Neural progenitor cell (in vitro differentiated cells): ENCODE results near the gene NIT1. TPM values are rescaled to one million over a fixed set of nuclear protein-coding genes. Genes with fewer than 3 reads are reported as not detected.

Source experiments
- DNase-seq: peaks from one replicate; pipeline ENCODE4 v3.0.0-alpha.2; 2016; ENCODE audit warnings: low spot score
- H2AFZ ChIP-seq: fragments of 200-600 bp; sonication (generic); replicated peaks from 2 replicates; pipeline ENCODE4 v1.6.1; 2016; ENCODE audit warnings: antibody characterized with exemption
- H3F3A ChIP-seq: fragments of 200-600 bp; sonication (generic); 2 replicates; pipeline ENCODE4 v1.6.1; 2016; ENCODE audit warnings: antibody characterized with exemption, low read depth
- H3K27ac ChIP-seq: fragments of 200-600 bp; sonication (generic); 2 replicates; pipeline ENCODE4 v1.5.1; 2016; ENCODE audit warnings: mild to moderate bottlenecking
- H3K27me3 ChIP-seq: fragments of 200-600 bp; sonication (generic); 2 replicates; pipeline ENCODE4 v1.6.1; 2016; ENCODE audit warnings: mild to moderate bottlenecking, moderate library complexity
- H3K36me3 ChIP-seq: fragments of 200-600 bp; sonication (generic); 2 replicates; pipeline ENCODE4 v1.5.1; 2016
- H3K4me1 ChIP-seq: fragments of 200-600 bp; sonication (generic); 2 replicates; pipeline ENCODE4 v1.6.1; 2016; ENCODE audit warnings: mixed run types
- H3K4me2 ChIP-seq: fragments of 200-600 bp; sonication (generic); 2 replicates; pipeline ENCODE4 v1.6.1; 2016
- H3K4me3 ChIP-seq: fragments of 200-600 bp; sonication (generic); 2 replicates; pipeline ENCODE4 v1.5.1; 2016
- H3K79me2 ChIP-seq: fragments of 200-600 bp; sonication (generic); 2 replicates; pipeline ENCODE4 v1.6.1; 2016; ENCODE audit warnings: low read depth
- H3K9ac ChIP-seq: fragments of 200-600 bp; sonication (generic); 2 replicates; pipeline ENCODE4 v1.6.1; 2016
- H3K9me3 ChIP-seq: fragments of 200-600 bp; sonication (generic); 2 replicates; pipeline ENCODE4 v1.5.1; 2016; ENCODE audit warnings: low read depth
- H4K20me1 ChIP-seq: fragments of 200-600 bp; sonication (generic); 2 replicates; pipeline ENCODE4 v1.6.1; 2016; ENCODE audit warnings: low read depth
- H3K27ac Mint-ChIP-seq: 3 replicates; pipeline ENCODE4 v1.8.0; 2021; ENCODE audit warnings: mixed read lengths
- H3K27me3 Mint-ChIP-seq: 2 replicates; pipeline ENCODE4 v1.8.0; 2022; ENCODE audit warnings: low read depth, mild to moderate bottlenecking, inconsistent platforms, moderate library complexity, mixed read lengths; ENCODE audit not compliant: insufficient read depth
- H3K36me3 Mint-ChIP-seq: 3 replicates; pipeline ENCODE4 v1.8.0; 2021; ENCODE audit warnings: mixed read lengths
- H3K4me1 Mint-ChIP-seq: 3 replicates; pipeline ENCODE4 v1.8.0; 2021; ENCODE audit warnings: mixed read lengths
- H3K4me3 Mint-ChIP-seq: 3 replicates; pipeline ENCODE4 v1.8.0; 2021; ENCODE audit warnings: mild to moderate bottlenecking, moderate library complexity, mixed read lengths
- H3K9me3 Mint-ChIP-seq: 3 replicates; pipeline ENCODE4 v1.8.0; 2020; ENCODE audit warnings: mixed read lengths
- EZH2 ChIP-seq: fragments of 200-600 bp; sonication (generic); IDR thresholded peaks from 2 replicates; pipeline ENCODE4 v1.6.1; 2017; ENCODE audit warnings: antibody characterized with exemption, mild to moderate bottlenecking, moderate library complexity
- EZH2phosphoT487 ChIP-seq: fragments of 200-600 bp; sonication (generic); IDR thresholded peaks from 2 replicates; pipeline ENCODE4 v1.6.1; 2017; ENCODE audit warnings: antibody characterized with exemption
- total RNA-seq: library from RNA; depleted of rRNA; stranded (reverse); fragments of >200 nt; gene quantifications from 2 replicates; pipeline ENCODE4 v1.2.3, GENCODE V29; 2015; ENCODE audit warnings: low replicate concordance
- TF ChIP-seq, protein P1 (sequence below): fragments of 200-600 bp; sonication (generic); IDR thresholded peaks from 2 replicates; pipeline ENCODE4 v1.5.1; 2017; ENCODE audit warnings: antibody characterized with exemption, mild to moderate bottlenecking

Gene NIT1
- total RNA-seq, 1 donor from 2014 or later: 39.5 TPM

- H3K4me3 Mint-ChIP-seq: no peak within 1 kb of the TSS
- Histone ChIP-seq H3F3A (no peaks in the 10 kb centered on the region), H3K27ac (no peak within 1 kb of the TSS), H3K4me3 (no peak within 1 kb of the TSS), H3K79me2 (no peaks in the 10 kb centered on the region), H3K36me3 (no peaks in the 10 kb centered on the region), H2AFZ (no peak within 1 kb of the TSS), H3K9me3 (no peaks in the 10 kb centered on the region), H3K4me2 (no peak within 1 kb of the TSS), H4K20me1 (no peaks in the 10 kb centered on the region), H3K27me3 (no peaks in the 10 kb centered on the region), H3K4me1 (peaks cover 11% of the 10 kb centered on the region), H3K9ac (no peak within 1 kb of the TSS)
- H3K27ac Mint-ChIP-seq: peak within 1 kb of the TSS; percentile 3
- TF ChIP-seq EZH2 (no peak), EZH2phosphoT487 (no peak)
- TF ChIP-seq, protein P1, sequence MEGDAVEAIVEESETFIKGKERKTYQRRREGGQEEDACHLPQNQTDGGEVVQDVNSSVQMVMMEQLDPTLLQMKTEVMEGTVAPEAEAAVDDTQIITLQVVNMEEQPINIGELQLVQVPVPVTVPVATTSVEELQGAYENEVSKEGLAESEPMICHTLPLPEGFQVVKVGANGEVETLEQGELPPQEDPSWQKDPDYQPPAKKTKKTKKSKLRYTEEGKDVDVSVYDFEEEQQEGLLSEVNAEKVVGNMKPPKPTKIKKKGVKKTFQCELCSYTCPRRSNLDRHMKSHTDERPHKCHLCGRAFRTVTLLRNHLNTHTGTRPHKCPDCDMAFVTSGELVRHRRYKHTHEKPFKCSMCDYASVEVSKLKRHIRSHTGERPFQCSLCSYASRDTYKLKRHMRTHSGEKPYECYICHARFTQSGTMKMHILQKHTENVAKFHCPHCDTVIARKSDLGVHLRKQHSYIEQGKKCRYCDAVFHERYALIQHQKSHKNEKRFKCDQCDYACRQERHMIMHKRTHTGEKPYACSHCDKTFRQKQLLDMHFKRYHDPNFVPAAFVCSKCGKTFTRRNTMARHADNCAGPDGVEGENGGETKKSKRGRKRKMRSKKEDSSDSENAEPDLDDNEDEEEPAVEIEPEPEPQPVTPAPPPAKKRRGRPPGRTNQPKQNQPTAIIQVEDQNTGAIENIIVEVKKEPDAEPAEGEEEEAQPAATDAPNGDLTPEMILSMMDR: no peak
- H3K9me3 Mint-ChIP-seq: no peaks in the 10 kb centered on the region
- peaks cover 13% of the 10 kb centered on the region for H3K4me1 Mint-ChIP-seq
- DNase-seq: no peak
- peaks cover 2% of the 10 kb centered on the region for H3K27me3 Mint-ChIP-seq
- no peaks in the 10 kb centered on the region for H3K36me3 Mint-ChIP-seq
These were observed 28.5 kb upstream of the NIT1 start, which contains the start of gene NECTIN4 for GRCh38 chr1:161089251-161089924. NECTIN4 (minus strand) TSS chr1:161089558; CDS start chr1:161089296, 262 bp downstream.

- H3K27ac Mint-ChIP-seq: no peak overlapping the region
- no peaks in the 10 kb centered on the region for H3K9me3 Mint-ChIP-seq
- peaks cover 11% of the 10 kb centered on the region for H3K4me1 ChIP-seq
- no peaks in the 10 kb centered on the region for H3K36me3 Mint-ChIP-seq
- no peak overlapping the region for H3K4me2 ChIP-seq
- H3K9me3 ChIP-seq: no peaks in the 10 kb centered on the region
- no peak overlapping the region for H3K4me3 Mint-ChIP-seq
- no peaks in the 10 kb centered on the region for H3F3A ChIP-seq
- no peaks in the 10 kb centered on the region for H3K79me2 ChIP-seq
- no peaks in the 10 kb centered on the region for H4K20me1 ChIP-seq
- DNase-seq: no peak
- no peak overlapping the region for H2AFZ ChIP-seq
- no peak overlapping the region for H3K4me3 ChIP-seq
- H3K4me1 Mint-ChIP-seq: peaks cover 11% of the 10 kb centered on the region
- H3K27me3 Mint-ChIP-seq: peaks cover 2% of the 10 kb centered on the region
- TF ChIP-seq EZH2: no peak
- TF ChIP-seq EZH2phosphoT487: no peak
- TF ChIP-seq, protein P1: no peak
- H3K27me3 ChIP-seq: no peaks in the 10 kb centered on the region
- H3K36me3 ChIP-seq: no peaks in the 10 kb centered on the region
- H3K27ac ChIP-seq: no peak overlapping the region
- no peak overlapping the region for H3K9ac ChIP-seq
These were observed 28.0 kb upstream of the NIT1 start for GRCh38 chr1:161089938-161090337.

DNA sequence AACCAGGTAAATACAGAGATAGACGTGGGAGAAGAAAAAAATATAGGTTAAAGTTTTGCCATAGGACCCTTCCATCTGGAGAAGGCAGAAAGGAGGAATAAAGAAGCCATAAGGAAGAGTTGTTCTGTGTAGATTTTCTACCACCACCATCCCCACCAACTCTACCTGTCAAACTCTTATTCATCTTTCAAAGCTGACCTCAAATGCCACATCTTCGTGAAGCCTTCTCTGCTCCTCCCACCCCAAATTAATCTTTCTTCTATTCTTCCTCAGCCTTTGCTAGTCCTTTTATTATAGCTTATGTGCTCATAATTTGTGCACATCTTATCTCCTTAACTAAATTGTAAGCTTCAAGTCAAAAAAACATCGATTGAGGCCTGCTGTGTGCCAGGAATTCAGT lies 27.3 kb upstream of the NIT1 start:
- Mint-ChIP-seq H3K36me3 (no peaks in the 10 kb centered on the region), H3K4me3 (no peak overlapping the region), H3K9me3 (no peaks in the 10 kb centered on the region), H3K4me1 (peaks cover 4% of the 10 kb centered on the region), H3K27ac (no peak overlapping the region), H3K27me3 (peaks cover 3% of the 10 kb centered on the region)
- no peaks in the 10 kb centered on the region for H4K20me1 ChIP-seq
- DNase-seq: no peak
- H3K4me1 ChIP-seq: peaks cover 7% of the 10 kb centered on the region
- no peaks in the 10 kb centered on the region for H3K79me2 ChIP-seq
- no peaks in the 10 kb centered on the region for H3K9me3 ChIP-seq
- TF ChIP-seq, protein P1: no peak
- TF ChIP-seq EZH2phosphoT487 (no peak), EZH2 (no peak)
- H3K4me2 ChIP-seq: no peak overlapping the region
- H3F3A ChIP-seq: no peaks in the 10 kb centered on the region
- no peak overlapping the region for H3K27ac ChIP-seq
- H2AFZ ChIP-seq: no peak overlapping the region
- H3K36me3 ChIP-seq: no peaks in the 10 kb centered on the region
- H3K27me3 ChIP-seq: no peaks in the 10 kb centered on the region
- H3K4me3 ChIP-seq: no peak overlapping the region
- H3K9ac ChIP-seq: no peak overlapping the region
